Neural cell (in vitro differentiated cells): ENCODE measurements around the gene BANP. TPM values are rescaled to one million over a fixed set of nuclear protein-coding genes. Genes with fewer than 3 reads are reported as not detected.
"Not testable (repeated sequence)": the region's sequence is repeated elsewhere in the genome, so short reads cannot be mapped to it uniquely, and the experiment has no call there.

ENCODE experiments used
- H2AFZ ChIP-seq: fragments of 200-600, 300-800 bp; sonication (generic), shearing (Covaris generic); 2 replicates; pipeline ENCODE4 v1.6.0; 2014; ENCODE audit warnings: low read depth, mild to moderate bottlenecking, antibody characterized with exemption, low read length, moderate library complexity
- H3F3A ChIP-seq: fragments of 200-600 bp; shearing (Covaris generic); 2 replicates; pipeline ENCODE4 v1.6.1; 2016; ENCODE audit warnings: mild to moderate bottlenecking, moderate library complexity, mixed read lengths, antibody characterized with exemption, low read length; ENCODE audit not compliant: insufficient read depth, poor library complexity, severe bottlenecking
- H3K27ac ChIP-seq: fragments of 200-600, 300-800 bp; sonication (generic), shearing (Covaris generic); 2 replicates; pipeline ENCODE4 v1.5.1; 2014; ENCODE audit warnings: mild to moderate bottlenecking, low read length, moderate library complexity
- H3K27me3 ChIP-seq: fragments of 300-800, 200-600 bp; sonication (generic), shearing (Covaris generic); 2 replicates; pipeline ENCODE4 v1.6.0; 2014; ENCODE audit warnings: mild to moderate bottlenecking, low read depth, low read length, moderate library complexity; ENCODE audit not compliant: insufficient read depth
- H3K36me3 ChIP-seq: fragments of 300-800, 200-600 bp; sonication (generic), shearing (Covaris generic); 2 replicates; pipeline ENCODE4 v1.5.1; 2014; ENCODE audit warnings: mild to moderate bottlenecking, antibody characterized with exemption, low read length, moderate library complexity; ENCODE audit not compliant: insufficient read depth
- H3K4me2 ChIP-seq: fragments of 300-800, 200-600 bp; sonication (generic), shearing (Covaris generic); 2 replicates; pipeline ENCODE4 v1.6.0; 2014; ENCODE audit warnings: mild to moderate bottlenecking, low read length
- H3K4me3 ChIP-seq: fragments of 300-800, 200-600 bp; sonication (generic), shearing (Covaris generic); 2 replicates; pipeline ENCODE4 v1.5.1; 2014; ENCODE audit warnings: mild to moderate bottlenecking, low read length, moderate library complexity
- H3K79me2 ChIP-seq: fragments of 200-600 bp; shearing (Covaris generic); replicated peaks from 2 replicates; pipeline ENCODE4 v1.6.0; 2014; ENCODE audit warnings: mild to moderate bottlenecking, low read length, moderate library complexity; ENCODE audit not compliant: insufficient read depth
- H3K9ac ChIP-seq: fragments of 300-800, 200-600 bp; sonication (generic), shearing (Covaris generic); 2 replicates; pipeline ENCODE4 v1.6.1; 2016; ENCODE audit warnings: mild to moderate bottlenecking, low read length, mixed read lengths
- H3K9me2 ChIP-seq: fragments of 200-600 bp; shearing (Covaris generic); 2 replicates; pipeline ENCODE4 v1.6.1; 2016; ENCODE audit warnings: mild to moderate bottlenecking, low read length, mixed read lengths; ENCODE audit not compliant: insufficient read depth
- H3K9me3 ChIP-seq: fragments of 200-600, 300-800 bp; sonication (generic), shearing (Covaris generic); 2 replicates; pipeline ENCODE4 v1.6.1; 2016; ENCODE audit warnings: mild to moderate bottlenecking, mixed run types, low read length, moderate library complexity, mixed read lengths
- H4K20me1 ChIP-seq: fragments of 200-600 bp; shearing (Covaris generic); 2 replicates; pipeline ENCODE4 v1.6.1; 2016; ENCODE audit warnings: mild to moderate bottlenecking, mixed run types; ENCODE audit not compliant: insufficient read depth
- CTCF ChIP-seq: fragments of 450-650 bp; IDR thresholded peaks from 2 replicates; pipeline ENCODE4 v1.5.1; 2014; ENCODE audit warnings: antibody characterized with exemption, mild to moderate bottlenecking, moderate library complexity; ENCODE audit not compliant: poor library complexity, severe bottlenecking
- EP300 ChIP-seq: fragments of 450-650 bp; conservative IDR thresholded peaks from 2 replicates; pipeline ENCODE4 v1.6.1; 2014; ENCODE audit warnings: antibody characterized with exemption, mild to moderate bottlenecking, moderate library complexity; ENCODE audit not compliant: poor library complexity, severe bottlenecking
- EZH2 ChIP-seq: fragments of 200-600, 300-800 bp; shearing (Covaris generic), sonication (generic); IDR thresholded peaks from 2 replicates; pipeline ENCODE4 v1.6.1; 2014; ENCODE audit warnings: antibody characterized with exemption, low read length, borderline replicate concordance, mild to moderate bottlenecking; ENCODE audit not compliant: insufficient read depth, poor library complexity, severe bottlenecking
- REST ChIP-seq: IDR thresholded peaks from 2 replicates; pipeline ENCODE4 v1.6.1; 2012; ENCODE audit warnings: borderline replicate concordance
- TAF1 ChIP-seq: IDR thresholded peaks from 2 replicates; pipeline ENCODE4 v1.6.1; 2012; ENCODE audit warnings: low read depth
- polyA plus RNA-seq: library from polyadenylated mRNA; depleted of rRNA; stranded (reverse); fragments of >200 nt; gene quantifications from 2 replicates; pipeline ENCODE4 v1.2.3, GENCODE V29; 2014

Gene BANP
- polyA plus RNA-seq, 1 donor from 2014 or later: 20.6 TPM

- no peak for TF ChIP-seq EZH2
- no peak for TF ChIP-seq EP300
- TF ChIP-seq TAF1: no peak
- TF ChIP-seq CTCF: no peak
- TF ChIP-seq REST: no peak
- Histone ChIP-seq H3K27ac (no peak overlapping the region), H2AFZ (no peak overlapping the region), H3F3A (no peaks in the 10 kb centered on the region), H3K27me3 (no peaks in the 10 kb centered on the region), H3K4me3 (no peak overlapping the region), H3K4me2 (no peak overlapping the region), H3K9me3 (no peaks in the 10 kb centered on the region), H3K9me2 (no peaks in the 10 kb centered on the region), H3K9ac (no peak overlapping the region), H3K79me2 (no peaks in the 10 kb centered on the region), H3K36me3 (no peaks in the 10 kb centered on the region), H4K20me1 (no peaks in the 10 kb centered on the region)
Observed at GRCh38 chr16:87996962-87997880, 46.0 kb downstream of the BANP start.

GRCh38 chr16:87998184-87998793 is 47.1 kb downstream of the BANP start:
- not testable (repeated sequence) for H3K4me2 ChIP-seq, H3K27ac ChIP-seq, H3K27me3 ChIP-seq, H3K9ac ChIP-seq, H3K36me3 ChIP-seq, H3K4me3 ChIP-seq, H4K20me1 ChIP-seq, H3K79me2 ChIP-seq, H3F3A ChIP-seq, H3K9me3 ChIP-seq, H2AFZ ChIP-seq, H3K9me2 ChIP-seq

DNA sequence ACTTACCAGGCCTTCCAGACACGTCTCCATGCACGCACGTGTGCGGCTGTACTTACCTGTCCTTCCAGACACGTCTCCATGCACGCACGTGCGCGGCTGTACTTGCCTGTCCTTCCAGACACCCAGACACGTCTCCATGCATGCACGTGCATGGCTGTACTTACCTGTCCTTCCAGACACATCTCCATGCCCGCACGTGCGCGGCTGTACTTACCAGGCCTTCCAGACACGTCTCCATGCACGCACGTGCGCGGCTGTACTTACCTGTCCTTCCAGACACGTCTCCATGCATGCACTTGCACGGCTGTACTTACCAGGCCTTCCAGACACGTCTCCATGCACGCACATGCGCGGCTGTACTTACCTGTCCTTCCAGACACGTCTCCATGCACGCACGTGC is 47.8 kb downstream of the BANP start:
- not testable (repeated sequence) for H3K9me3 ChIP-seq, H2AFZ ChIP-seq, H3K4me3 ChIP-seq, H3F3A ChIP-seq, H3K9me2 ChIP-seq, H3K27ac ChIP-seq, H4K20me1 ChIP-seq, H3K4me2 ChIP-seq, H3K27me3 ChIP-seq, H3K79me2 ChIP-seq, H3K36me3 ChIP-seq, H3K9ac ChIP-seq
